Dendritic cell treated with granulocyte-macrophage colony-stimulating factor and Interleukin-4, amounts not matched to agents 40 ng/mL and 50 ng/mL, for 4 days (primary cell): ENCODE results near the gene ZNF556.

Experiments
- H3K27ac Mint-ChIP-seq: one replicate; pipeline ENCODE4 v1.8.0; 2022; ENCODE audit warnings: mild to moderate bottlenecking, mixed read lengths
- H3K27me3 Mint-ChIP-seq: one replicate; pipeline ENCODE4 v1.8.0; 2022; ENCODE audit warnings: mild to moderate bottlenecking, mixed read lengths
- H3K36me3 Mint-ChIP-seq: one replicate; pipeline ENCODE4 v1.8.0; 2022; ENCODE audit warnings: low read depth, mixed read lengths
- H3K4me1 Mint-ChIP-seq: one replicate; pipeline ENCODE4 v1.8.0; 2022; ENCODE audit warnings: low read depth, mixed read lengths
- H3K4me3 Mint-ChIP-seq: one replicate; pipeline ENCODE4 v1.8.0; 2022; ENCODE audit warnings: mild to moderate bottlenecking, moderate library complexity, mixed read lengths
- H3K9me3 Mint-ChIP-seq: one replicate; pipeline ENCODE4 v1.8.0; 2022; ENCODE audit warnings: mixed read lengths
- intact Hi-C: fragments of 100-400 bp; cut with micrococcal nuclease; formaldehyde crosslinking; loops from one replicate; pipeline ENCODE4 v1.15.0; 2022

The ZNF556 gene

GRCh38 chr19:2845107-2845506 is 22.0 kb upstream of the ZNF556 start:
- Mint-ChIP-seq H3K27ac (no peak overlapping the region), H3K4me1 (peaks cover 25% of the 10 kb centered on the region), H3K36me3 (peaks cover 68% of the 10 kb centered on the region), H3K27me3 (no peaks in the 10 kb centered on the region), H3K9me3 (peaks cover 26% of the 10 kb centered on the region), H3K4me3 (no peak overlapping the region)
- intact Hi-C loops, result loop anchor here (10.0 kb wide), 1 partner anchor 90 kb away; no protein-coding TSS in a partner anchor

- Mint-ChIP-seq H3K27ac (no peak overlapping the region), H3K4me3 (no peak overlapping the region), H3K4me1 (peaks cover 22% of the 10 kb centered on the region), H3K27me3 (no peaks in the 10 kb centered on the region), H3K36me3 (peaks cover 72% of the 10 kb centered on the region), H3K9me3 (peaks cover 38% of the 10 kb centered on the region)
- intact Hi-C loops, result loop anchor here (10.0 kb wide), 1 partner anchor 88 kb away; no protein-coding TSS in a partner anchor
Observed at GRCh38 chr19:2846180-2846894, 20.8 kb upstream of the ZNF556 start.

GRCh38 chr19:2847507-2847906 is 19.6 kb upstream of the ZNF556 start:
- intact Hi-C loops, result loop anchor here (10.0 kb wide), 1 partner anchor 87 kb away; no protein-coding TSS in a partner anchor
- peaks cover 50% of the 10 kb centered on the region for H3K9me3 Mint-ChIP-seq
- no peak overlapping the region for H3K27ac Mint-ChIP-seq
- no peaks in the 10 kb centered on the region for H3K27me3 Mint-ChIP-seq
- H3K4me3 Mint-ChIP-seq, result no peak overlapping the region
- peaks cover 18% of the 10 kb centered on the region for H3K4me1 Mint-ChIP-seq
- H3K36me3 Mint-ChIP-seq, result peaks cover 81% of the 10 kb centered on the region

GRCh38 chr19:2848616-2849015 is 18.5 kb upstream of the ZNF556 start:
- Mint-ChIP-seq H3K27me3 (no peaks in the 10 kb centered on the region), H3K4me1 (peaks cover 9% of the 10 kb centered on the region), H3K27ac (no peak overlapping the region), H3K4me3 (no peak overlapping the region), H3K36me3 (peaks cover 93% of the 10 kb centered on the region), H3K9me3 (peaks cover 61% of the 10 kb centered on the region)
- intact Hi-C loops, result loop anchor here (10.0 kb wide), 1 partner anchor 86 kb away; no protein-coding TSS in a partner anchor

- Mint-ChIP-seq H3K4me3 (no peak overlapping the region), H3K27ac (no peak overlapping the region), H3K4me1 (peaks cover 9% of the 10 kb centered on the region), H3K27me3 (no peaks in the 10 kb centered on the region), H3K36me3 (peaks cover 90% of the 10 kb centered on the region), H3K9me3 (peaks cover 77% of the 10 kb centered on the region)
- intact Hi-C loops, result no loop called here
Observed at GRCh38 chr19:2850256-2850925, 16.7 kb upstream of the ZNF556 start.

GRCh38 chr19:2852598-2852997 is 14.5 kb upstream of the ZNF556 start:
- no peak overlapping the region for H3K27ac Mint-ChIP-seq
- intact Hi-C loops, result no loop called here
- H3K36me3 Mint-ChIP-seq, result peaks cover 78% of the 10 kb centered on the region

GRCh38 chr19:2853015-2853606 is 14.0 kb upstream of the ZNF556 start:
- peaks cover 9% of the 10 kb centered on the region for H3K4me1 Mint-ChIP-seq
- peaks cover 77% of the 10 kb centered on the region for H3K36me3 Mint-ChIP-seq
- intact Hi-C loops, result no loop called here
- no peak overlapping the region for H3K4me3 Mint-ChIP-seq
- no peak overlapping the region for H3K27ac Mint-ChIP-seq
- H3K9me3 Mint-ChIP-seq, result peaks cover 81% of the 10 kb centered on the region
- no peaks in the 10 kb centered on the region for H3K27me3 Mint-ChIP-seq

More at GRCh38 chr19:2852598-2852997, 14.5 kb upstream of the ZNF556 start:
- H3K9me3 Mint-ChIP-seq, result peaks cover 81% of the 10 kb centered on the region
- peaks cover 9% of the 10 kb centered on the region for H3K4me1 Mint-ChIP-seq
- H3K4me3 Mint-ChIP-seq, result no peak overlapping the region
- no peaks in the 10 kb centered on the region for H3K27me3 Mint-ChIP-seq

- intact Hi-C loops, result no loop called here
- H3K9me3 Mint-ChIP-seq, result peaks cover 92% of the 10 kb centered on the region
- H3K27ac Mint-ChIP-seq, result no peak overlapping the region
- H3K27me3 Mint-ChIP-seq, result no peaks in the 10 kb centered on the region
- peaks cover 6% of the 10 kb centered on the region for H3K4me1 Mint-ChIP-seq
- peaks cover 72% of the 10 kb centered on the region for H3K36me3 Mint-ChIP-seq
- no peak overlapping the region for H3K4me3 Mint-ChIP-seq
Observed at GRCh38 chr19:2854849-2855248, 12.3 kb upstream of the ZNF556 start.

- Mint-ChIP-seq H3K36me3 (peaks cover 55% of the 10 kb centered on the region), H3K9me3 (peaks cover 81% of the 10 kb centered on the region), H3K4me1 (no peaks in the 10 kb centered on the region), H3K27me3 (no peaks in the 10 kb centered on the region), H3K4me3 (no peak overlapping the region), H3K27ac (no peak overlapping the region)
- intact Hi-C loops, result no loop called here
Observed at GRCh38 chr19:2856457-2857050, 10.6 kb upstream of the ZNF556 start.

- intact Hi-C loops, result no loop called here
- Mint-ChIP-seq H3K27me3 (peaks cover 2% of the 10 kb centered on the region), H3K36me3 (peaks cover 32% of the 10 kb centered on the region), H3K27ac (no peak overlapping the region), H3K4me1 (peaks cover 7% of the 10 kb centered on the region), H3K9me3 (peaks cover 58% of the 10 kb centered on the region), H3K4me3 (no peak overlapping the region)
Observed at GRCh38 chr19:2858864-2859263, 8.3 kb upstream of the ZNF556 start.

GRCh38 chr19:2863816-2864215 is 3.3 kb upstream of the ZNF556 start:
- Mint-ChIP-seq H3K4me1 (peaks cover 12% of the 10 kb centered on the region), H3K9me3 (peaks cover 26% of the 10 kb centered on the region), H3K27ac (no peak overlapping the region), H3K27me3 (peaks cover 2% of the 10 kb centered on the region), H3K36me3 (no peaks in the 10 kb centered on the region), H3K4me3 (no peak overlapping the region)
- intact Hi-C loops, result no loop called here

GRCh38 chr19:2865334-2866100 is 1.6 kb upstream of the ZNF556 start:
- peaks cover 10% of the 10 kb centered on the region for H3K9me3 Mint-ChIP-seq
- H3K27ac Mint-ChIP-seq, result no peak overlapping the region
- H3K4me1 Mint-ChIP-seq, result peaks cover 12% of the 10 kb centered on the region
- intact Hi-C loops, result no loop called here
- no peaks in the 10 kb centered on the region for H3K36me3 Mint-ChIP-seq
- H3K4me3 Mint-ChIP-seq, result no peak overlapping the region
- H3K27me3 Mint-ChIP-seq, result peaks cover 2% of the 10 kb centered on the region

- Mint-ChIP-seq H3K4me3 (no peak overlapping the region), H3K27me3 (peaks cover 2% of the 10 kb centered on the region), H3K27ac (no peak overlapping the region), H3K4me1 (peaks cover 12% of the 10 kb centered on the region), H3K9me3 (peaks cover 15% of the 10 kb centered on the region), H3K36me3 (no peaks in the 10 kb centered on the region)
- intact Hi-C loops, result no loop called here
Observed at GRCh38 chr19:2866495-2867024, 575 bp upstream of the ZNF556 start.
